ENCODE measurements around the gene CPNE5. TPM values are rescaled to one million over a fixed set of nuclear protein-coding genes. Genes with fewer than 3 reads are reported as not detected.

The CPNE5 gene
- total and polyA plus RNA-seq, 2 donors from 2014 or later = 3.7 to 7.1 TPM

GRCh38 chr6:36797055-36797454, 42.2 kb downstream of the CPNE5 start:
- H3K27me3 ChIP-seq (ENCODE audit: control insufficient read depth, insufficient read depth, low read length) = no peaks in the 10 kb centered on the region
- H3K27ac ChIP-seq (ENCODE audit: low read depth in 2 of 2, low read length in 2 of 2) = no peak overlapping the region
- DNase-seq (peak in 1 of 5 donors; percentile 39), FAIRE-seq (no peak)
- no peak overlapping the region for H3K9ac ChIP-seq (ENCODE audit: low read length in 3 of 3)
- H3K4me1 ChIP-seq (ENCODE audit: control insufficient read depth in 2 of 3, insufficient read depth in 2 of 3, low read depth in 1 of 3, low read length in 3 of 3) = no peaks in the 10 kb centered on the region
- no peaks in the 10 kb centered on the region for H3K36me3 ChIP-seq (ENCODE audit: control insufficient read depth in 2 of 3, insufficient read depth in 3 of 3, low read length in 3 of 3)
- intact Hi-C loops (cut with DNase I) = no loop called here
- no peaks in the 10 kb centered on the region for H3K9me3 ChIP-seq (ENCODE audit: control insufficient read depth in 2 of 3, insufficient read depth in 1 of 3, low read length in 3 of 3)
- H3K4me3 ChIP-seq (ENCODE audit: low read length in 3 of 3) = no peak overlapping the region
- no peak for TF ChIP-seq CTCF (IDR thresholded peaks at IDR 0.05; ENCODE audit: borderline replicate concordance, extremely low read depth, insufficient read depth)

- H3K4me3 ChIP-seq (ENCODE audit: low read length in 3 of 3) = no peak overlapping the region
- intact Hi-C loops (cut with DNase I) = no loop called here
These were observed 44.6 kb downstream of the CPNE5 start for GRCh38 chr6:36794713-36795065.

GRCh38 chr6:36793913-36794712, 45.1 kb downstream of the CPNE5 start:
- FAIRE-seq (no peak), DNase-seq (peak; percentile 44 to 81 (median 74))
- H3K27ac ChIP-seq (ENCODE audit: low read depth in 2 of 2, low read length in 2 of 2) = no peak overlapping the region
- no peaks in the 10 kb centered on the region for H3K36me3 ChIP-seq (ENCODE audit: control insufficient read depth in 2 of 3, insufficient read depth in 3 of 3, low read length in 3 of 3)
- no peak for TF ChIP-seq CTCF (IDR thresholded peaks at IDR 0.05; ENCODE audit: borderline replicate concordance, extremely low read depth, insufficient read depth)
- no peak overlapping the region for H3K4me3 ChIP-seq (ENCODE audit: low read length in 3 of 3)
- no peak overlapping the region for H3K9ac ChIP-seq (ENCODE audit: low read length in 3 of 3)
- no peaks in the 10 kb centered on the region for H3K27me3 ChIP-seq (ENCODE audit: control insufficient read depth, insufficient read depth, low read length)
- intact Hi-C loops (cut with DNase I) = no loop called here
- no peaks in the 10 kb centered on the region for H3K4me1 ChIP-seq (ENCODE audit: control insufficient read depth in 2 of 3, insufficient read depth in 2 of 3, low read depth in 1 of 3, low read length in 3 of 3)
- no peaks in the 10 kb centered on the region for H3K9me3 ChIP-seq (ENCODE audit: control insufficient read depth in 2 of 3, insufficient read depth in 1 of 3, low read length in 3 of 3)

More at GRCh38 chr6:36794713-36795065, 44.6 kb downstream of the CPNE5 start:
- Histone ChIP-seq H3K27me3 (ENCODE audit: control insufficient read depth, insufficient read depth, low read length) (no peaks in the 10 kb centered on the region), H3K4me1 (ENCODE audit: control insufficient read depth in 2 of 3, insufficient read depth in 2 of 3, low read depth in 1 of 3, low read length in 3 of 3) (no peaks in the 10 kb centered on the region), H3K36me3 (ENCODE audit: control insufficient read depth in 2 of 3, insufficient read depth in 3 of 3, low read length in 3 of 3) (no peaks in the 10 kb centered on the region), H3K9me3 (ENCODE audit: control insufficient read depth in 2 of 3, insufficient read depth in 1 of 3, low read length in 3 of 3) (no peaks in the 10 kb centered on the region), H3K27ac (ENCODE audit: low read depth in 2 of 2, low read length in 2 of 2) (no peak overlapping the region), H3K9ac (ENCODE audit: low read length in 3 of 3) (no peak overlapping the region)
- FAIRE-seq = no peak
- TF ChIP-seq CTCF (IDR thresholded peaks at IDR 0.05; ENCODE audit: borderline replicate concordance, extremely low read depth, insufficient read depth) = no peak
- peak in 1 of 5 donors; percentile 24 for DNase-seq

Measured in kidney (tissue), 14 donors.